ENCODE data around the gene PEPD.

DNA sequence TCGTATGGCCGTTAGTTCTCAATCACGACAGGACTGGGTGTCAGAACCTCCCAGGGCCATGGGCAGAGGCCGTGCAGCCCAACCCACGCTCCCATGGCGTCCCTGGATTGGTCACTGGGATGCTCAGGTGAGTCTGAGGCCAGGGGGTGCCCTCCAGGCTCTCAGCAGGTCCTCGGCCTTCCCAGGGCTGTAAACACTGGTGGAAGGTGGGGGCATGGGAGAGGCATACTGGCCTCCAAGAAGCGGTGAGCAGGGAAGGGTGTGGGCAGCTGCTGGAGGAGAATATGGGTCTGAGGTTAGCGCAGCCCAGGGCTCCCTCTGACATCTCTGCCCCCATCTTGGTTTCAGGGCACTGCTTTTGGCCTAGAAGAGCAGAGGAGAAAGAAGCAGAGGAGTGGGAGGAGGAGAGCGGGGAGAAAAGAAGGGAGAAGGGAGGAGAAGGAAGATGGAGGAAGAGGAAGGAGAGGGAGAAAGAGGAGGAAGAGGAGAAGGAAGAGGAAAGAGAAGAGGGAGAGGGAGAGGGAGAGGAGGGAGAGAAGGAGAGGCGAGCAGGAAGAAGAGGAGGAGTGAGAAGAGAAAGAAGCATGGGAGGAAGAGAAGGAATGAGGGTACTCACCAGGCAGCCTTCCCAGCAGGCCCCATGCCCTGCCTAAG lies 85.8 kb downstream of the PEPD start:
- TF ChIP-seq, protein P1, sequence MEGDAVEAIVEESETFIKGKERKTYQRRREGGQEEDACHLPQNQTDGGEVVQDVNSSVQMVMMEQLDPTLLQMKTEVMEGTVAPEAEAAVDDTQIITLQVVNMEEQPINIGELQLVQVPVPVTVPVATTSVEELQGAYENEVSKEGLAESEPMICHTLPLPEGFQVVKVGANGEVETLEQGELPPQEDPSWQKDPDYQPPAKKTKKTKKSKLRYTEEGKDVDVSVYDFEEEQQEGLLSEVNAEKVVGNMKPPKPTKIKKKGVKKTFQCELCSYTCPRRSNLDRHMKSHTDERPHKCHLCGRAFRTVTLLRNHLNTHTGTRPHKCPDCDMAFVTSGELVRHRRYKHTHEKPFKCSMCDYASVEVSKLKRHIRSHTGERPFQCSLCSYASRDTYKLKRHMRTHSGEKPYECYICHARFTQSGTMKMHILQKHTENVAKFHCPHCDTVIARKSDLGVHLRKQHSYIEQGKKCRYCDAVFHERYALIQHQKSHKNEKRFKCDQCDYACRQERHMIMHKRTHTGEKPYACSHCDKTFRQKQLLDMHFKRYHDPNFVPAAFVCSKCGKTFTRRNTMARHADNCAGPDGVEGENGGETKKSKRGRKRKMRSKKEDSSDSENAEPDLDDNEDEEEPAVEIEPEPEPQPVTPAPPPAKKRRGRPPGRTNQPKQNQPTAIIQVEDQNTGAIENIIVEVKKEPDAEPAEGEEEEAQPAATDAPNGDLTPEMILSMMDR (IDR thresholded peaks at IDR 0.05; ENCODE audit: poor library complexity), result no peak
- TF ChIP-seq EZH2 (IDR thresholded peaks at IDR 0.05; ENCODE audit: borderline replicate concordance), result no peak

All from hepatocyte (in vitro differentiated cells).